ENCODE measurements around the gene HINT3.
"Not testable (repeated sequence)": the region's sequence is repeated elsewhere in the genome, so short reads cannot be mapped to it uniquely, and the experiment has no call there.

Gene HINT3

DNA sequence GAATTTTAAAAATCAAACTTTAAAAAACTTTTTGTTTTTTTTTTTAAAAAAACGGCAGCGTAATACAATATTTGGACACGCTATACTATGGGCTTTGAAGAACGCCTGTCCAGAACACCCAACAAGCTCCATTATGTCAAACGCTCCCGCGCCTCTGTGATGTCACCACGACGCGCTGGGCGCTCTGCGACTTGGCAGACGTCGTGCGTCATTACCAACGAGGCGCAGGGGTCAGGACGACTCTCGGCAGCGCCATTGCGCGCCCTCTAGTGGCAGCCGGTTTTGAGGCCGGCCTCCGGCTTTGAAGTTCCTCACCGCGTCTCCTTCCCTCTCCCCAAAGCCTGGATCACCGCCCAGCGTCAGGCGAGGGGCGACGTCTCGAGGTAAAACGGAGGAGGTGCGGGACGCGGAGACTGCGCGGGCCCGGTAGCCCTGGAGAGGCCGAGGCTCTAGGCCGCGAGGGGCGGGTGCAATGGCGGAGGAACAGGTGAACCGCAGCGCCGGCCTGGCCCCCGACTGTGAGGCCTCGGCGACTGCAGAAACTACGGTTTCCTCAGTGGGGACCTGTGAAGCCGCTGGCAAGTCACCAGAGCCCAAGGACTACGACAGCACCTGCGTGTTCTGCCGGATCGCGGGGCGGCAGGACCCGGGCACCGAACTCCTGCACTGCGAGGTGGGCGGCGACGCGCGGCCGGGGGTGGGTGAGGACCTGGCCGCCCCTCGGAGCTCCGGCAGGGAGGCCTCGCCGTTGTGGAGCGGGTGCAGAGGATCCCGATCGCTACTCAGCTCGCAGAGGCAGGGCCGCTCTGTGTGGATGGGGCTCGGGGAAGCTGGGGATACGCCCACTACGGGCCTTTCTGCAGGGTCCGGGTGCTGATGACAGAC is at the start of gene HINT3:
Gene HINT3, plus strand, starts transcription at position 265 of the 885 bp plus-strand sequence. Its CDS starts 208 bp downstream, at position 473.
- DNase-seq (ENCODE audit: low spot score): peak; percentile 94

DNA sequence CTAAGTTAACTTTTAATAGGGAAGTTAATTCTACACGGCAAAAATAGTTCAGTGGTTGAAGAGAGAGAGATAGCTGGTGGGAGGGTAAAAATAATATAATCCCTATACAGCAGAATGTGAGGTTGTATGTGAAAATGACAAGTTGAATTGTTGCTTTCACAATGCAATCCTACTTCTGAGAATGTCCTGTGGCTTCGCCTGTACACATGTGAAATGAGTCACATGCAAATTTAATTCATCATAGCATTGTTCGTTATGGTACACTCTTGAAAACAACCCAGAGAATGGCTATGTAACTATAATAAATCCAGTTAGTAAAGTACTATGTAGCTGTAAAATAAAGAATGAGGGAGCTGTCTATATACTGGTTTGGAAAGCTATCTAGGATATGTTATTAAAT is 46.0 kb upstream of the HINT3 start:
- no peak for DNase-seq (ENCODE audit: low spot score)

DNA sequence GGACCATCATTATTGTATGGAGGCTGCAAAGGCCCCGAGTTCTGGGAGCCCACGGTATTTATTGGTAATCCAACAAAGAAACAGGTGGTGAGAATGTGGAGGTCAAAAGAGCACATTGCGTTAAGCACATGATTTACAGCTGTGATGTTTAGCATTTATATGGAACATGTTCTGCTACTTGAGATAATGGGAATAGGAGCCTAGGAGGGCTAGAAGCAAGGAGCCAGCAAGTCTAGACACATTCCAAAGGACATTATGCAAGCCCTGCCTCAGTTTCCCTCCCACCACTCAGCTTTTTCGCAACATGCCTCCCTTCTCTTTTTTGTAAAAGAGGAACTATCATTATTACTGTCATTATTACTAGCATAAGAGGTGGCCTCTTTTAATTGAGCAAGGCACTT is 45.5 kb upstream of the HINT3 start:
- DNase-seq (ENCODE audit: low spot score): not testable (repeated sequence)

DNA sequence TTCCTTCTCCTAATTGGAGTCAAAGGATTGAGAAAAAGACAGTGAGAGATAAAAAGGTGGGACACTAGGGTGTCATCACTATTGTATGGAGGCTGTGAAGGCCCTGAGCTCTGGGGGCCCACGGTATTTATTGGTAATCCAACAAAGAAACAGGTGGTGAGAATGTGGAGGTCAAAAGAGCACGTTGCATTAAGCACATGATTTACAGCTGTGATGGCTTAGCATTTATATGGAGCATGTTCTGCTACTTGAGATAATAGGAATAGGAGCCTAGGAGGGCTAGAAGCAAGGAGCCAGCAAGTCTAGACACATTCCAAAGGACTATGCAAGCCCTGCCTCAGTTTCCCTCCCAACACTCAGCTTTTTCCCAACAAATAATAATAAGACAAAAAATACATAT is 44.1 kb upstream of the HINT3 start:
- DNase-seq (ENCODE audit: low spot score): not testable (repeated sequence)

DNA sequence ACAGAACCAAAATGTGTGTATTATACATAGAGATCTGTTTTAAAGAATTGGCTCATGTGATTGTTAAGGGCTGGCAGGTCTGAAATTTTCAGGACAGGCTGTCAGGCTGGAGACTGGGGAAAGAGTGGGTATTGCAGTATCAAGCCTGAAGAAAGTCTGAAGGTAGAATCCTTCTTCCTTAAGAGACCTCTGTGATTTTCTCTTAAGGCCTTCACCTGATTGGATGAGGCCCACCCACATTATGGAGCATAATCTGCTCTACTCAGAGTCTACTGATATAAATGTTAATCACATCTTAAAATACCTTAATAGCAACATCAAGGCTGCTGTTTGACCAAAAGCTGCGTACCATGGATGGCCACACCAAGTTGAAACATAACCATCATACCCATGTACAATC is 43.4 kb upstream of the HINT3 start:
- no peak for DNase-seq (ENCODE audit: low spot score)

DNA sequence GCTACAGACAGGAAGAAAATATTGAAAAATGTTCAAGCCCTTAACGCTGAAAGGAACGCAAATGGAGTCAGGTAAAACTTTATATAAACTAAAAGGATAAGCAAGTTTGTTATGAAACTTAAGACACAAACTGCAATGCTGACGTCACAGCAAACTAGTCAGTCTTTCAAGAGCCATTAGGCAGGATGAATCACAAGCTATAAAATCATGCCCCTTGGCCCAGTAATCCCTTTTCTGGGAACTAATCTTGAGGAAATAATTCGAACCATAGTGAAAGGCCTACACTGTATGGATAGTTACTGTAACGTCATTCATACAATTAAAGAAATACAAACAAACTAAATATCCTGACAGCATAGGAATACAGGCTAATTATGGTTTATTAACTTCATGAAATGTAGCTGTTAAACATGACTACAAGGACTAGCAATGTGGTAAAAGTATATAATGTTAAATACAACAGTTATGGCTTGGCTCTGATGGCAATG is 42.7 kb upstream of the HINT3 start:
- DNase-seq (ENCODE audit: low spot score): peak; percentile 72

DNA sequence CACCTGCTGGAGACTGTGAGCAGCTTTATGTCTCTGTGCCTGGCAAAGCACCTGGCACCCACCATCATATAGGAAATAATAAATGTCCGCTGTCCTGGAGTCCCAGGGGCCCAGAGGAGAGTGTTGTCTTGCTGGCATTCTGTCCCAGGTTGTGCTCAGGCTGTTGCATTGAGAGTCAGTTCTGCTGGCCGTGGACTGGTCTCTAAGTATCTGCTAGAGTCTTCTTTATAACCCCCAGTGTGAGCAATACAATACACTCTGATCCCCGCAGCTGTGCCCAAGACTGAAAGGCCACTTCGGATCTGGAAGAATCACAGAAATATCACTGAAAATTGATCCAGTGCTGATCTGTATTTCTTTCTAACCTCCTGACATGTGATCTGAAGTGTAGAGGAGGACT is 38.3 kb upstream of the HINT3 start:
- no peak for DNase-seq (ENCODE audit: low spot score)

DNA sequence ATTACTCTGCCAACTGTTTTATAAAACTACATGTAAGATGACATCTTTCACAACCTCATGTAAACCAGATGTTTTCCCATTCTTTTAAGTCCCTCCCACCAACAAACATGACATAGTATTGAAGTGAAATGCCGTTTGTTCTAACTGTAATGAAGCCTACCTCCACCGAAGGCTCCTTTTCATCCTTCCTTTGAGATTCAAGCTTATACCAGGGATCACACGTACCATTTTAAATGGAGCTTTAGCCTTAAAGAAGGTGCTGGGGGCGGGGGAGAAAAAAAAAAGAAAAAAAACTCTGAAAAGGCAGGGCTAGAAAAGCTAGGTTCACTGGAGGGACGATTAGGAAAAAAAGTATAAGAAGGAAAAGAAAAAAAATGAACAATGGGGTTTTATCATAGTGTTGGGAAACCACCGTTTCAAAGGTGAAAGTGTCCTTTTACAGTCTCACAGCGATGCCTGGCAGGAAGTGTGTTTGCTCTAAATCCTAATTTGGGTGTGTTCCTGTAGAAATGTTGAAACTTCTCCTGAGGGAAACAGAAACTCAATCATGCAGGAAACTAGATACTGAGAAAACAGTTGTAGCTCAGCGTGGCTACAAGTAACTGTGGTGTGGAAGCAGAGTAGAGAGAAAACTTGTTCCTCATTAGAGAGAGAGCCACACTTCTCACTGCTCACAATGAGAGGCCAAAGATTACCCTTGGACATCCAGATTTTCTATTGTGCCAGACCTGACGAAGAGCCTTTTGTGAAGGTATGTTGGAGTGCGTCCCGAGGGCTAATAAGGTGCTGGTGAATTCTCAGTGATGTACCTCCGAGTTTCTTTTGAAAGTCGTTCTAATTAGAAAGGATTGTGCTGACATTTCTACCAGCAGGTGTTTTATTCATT is 37.6 kb upstream of the HINT3 start:
- DNase-seq (ENCODE audit: low spot score): peak; percentile 48

DNA sequence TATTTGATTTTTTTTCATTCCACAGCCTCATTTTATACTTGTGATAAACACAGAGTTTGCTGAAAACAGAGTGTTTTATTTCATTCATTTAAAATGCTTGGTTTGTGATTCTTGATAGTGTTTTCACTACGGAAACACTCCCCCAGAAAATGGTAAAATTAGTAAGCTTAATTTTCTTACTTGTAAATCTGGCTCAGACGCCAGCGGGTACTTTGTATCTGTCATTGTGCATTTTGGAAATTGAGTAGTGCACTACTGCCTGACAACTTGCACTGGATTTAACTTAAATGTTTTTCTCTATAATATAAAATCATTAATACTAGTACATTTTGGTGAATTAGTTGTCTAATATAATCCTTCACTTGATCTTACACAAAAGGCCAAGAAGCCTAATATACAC is 37.0 kb upstream of the HINT3 start:
- DNase-seq (ENCODE audit: low spot score): no peak

DNA sequence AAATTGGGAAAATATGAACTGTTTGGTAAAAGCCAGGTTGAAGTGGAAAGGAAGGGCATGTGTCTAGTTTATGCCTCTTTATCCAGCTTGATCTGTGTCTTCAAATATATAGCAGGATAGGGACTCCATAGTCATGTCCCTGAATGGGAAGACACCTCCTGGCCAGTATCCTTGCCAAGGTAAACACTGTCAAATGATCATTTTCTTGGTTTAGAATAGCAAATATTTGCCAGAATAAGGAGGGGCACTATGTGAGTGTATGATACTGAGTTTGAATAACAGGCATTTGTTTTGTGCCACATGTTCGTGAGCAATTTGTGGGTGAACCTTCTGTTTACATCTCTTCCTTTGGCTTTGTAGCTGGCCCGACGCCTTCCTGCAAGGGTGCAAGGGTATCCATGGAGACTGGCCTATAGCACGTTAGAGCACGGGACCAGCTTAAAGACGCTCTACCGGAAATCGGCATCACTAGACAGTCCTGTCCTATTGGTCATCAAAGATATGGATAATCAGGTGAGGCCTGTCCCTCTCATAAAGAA is 34.2 kb upstream of the HINT3 start:
- DNase-seq (ENCODE audit: low spot score): no peak

DNA sequence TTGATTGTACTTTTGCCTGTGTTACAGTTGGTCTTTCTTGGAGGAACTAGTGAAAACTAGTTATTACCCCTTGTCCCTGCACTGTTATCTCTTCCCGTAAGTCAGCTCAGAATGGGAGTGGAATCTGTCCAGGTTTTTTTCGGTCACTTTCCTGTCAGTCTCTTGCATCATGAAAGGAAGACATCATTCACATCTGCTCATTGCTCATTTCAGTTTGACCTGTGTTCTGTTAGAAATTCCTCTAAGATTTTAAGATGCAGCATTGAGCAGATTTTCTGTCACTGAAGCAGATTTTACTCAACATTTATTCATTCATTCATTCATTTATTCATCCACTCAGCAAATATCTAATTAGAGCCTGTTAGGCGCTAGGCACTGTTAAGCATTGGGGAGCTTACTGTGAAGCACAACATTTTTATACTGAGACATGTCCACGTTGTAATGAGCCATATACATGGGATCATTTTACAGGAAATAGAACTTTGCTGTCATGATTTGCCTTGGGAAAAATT is 33.1 kb upstream of the HINT3 start:
- DNase-seq (ENCODE audit: low spot score): no peak

DNA sequence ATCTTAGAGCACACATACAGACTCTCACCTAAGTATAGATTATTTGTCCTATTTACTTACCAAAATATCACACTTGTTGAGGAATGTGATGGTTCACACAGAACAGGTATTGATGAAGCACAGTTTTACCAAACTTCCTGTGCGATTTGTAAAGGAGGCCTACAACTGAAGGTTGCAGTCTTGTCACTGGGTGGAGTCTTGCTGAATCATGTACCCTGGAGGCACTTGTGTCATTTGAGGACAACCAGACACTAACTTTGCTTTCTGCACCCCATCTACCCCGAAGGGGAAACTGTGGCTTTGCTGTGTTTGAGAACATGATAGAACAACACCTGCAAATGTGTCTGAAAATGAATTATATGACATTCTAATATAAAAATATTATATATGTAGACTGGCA is 32.4 kb upstream of the HINT3 start:
- no peak for DNase-seq (ENCODE audit: low spot score)

DNA sequence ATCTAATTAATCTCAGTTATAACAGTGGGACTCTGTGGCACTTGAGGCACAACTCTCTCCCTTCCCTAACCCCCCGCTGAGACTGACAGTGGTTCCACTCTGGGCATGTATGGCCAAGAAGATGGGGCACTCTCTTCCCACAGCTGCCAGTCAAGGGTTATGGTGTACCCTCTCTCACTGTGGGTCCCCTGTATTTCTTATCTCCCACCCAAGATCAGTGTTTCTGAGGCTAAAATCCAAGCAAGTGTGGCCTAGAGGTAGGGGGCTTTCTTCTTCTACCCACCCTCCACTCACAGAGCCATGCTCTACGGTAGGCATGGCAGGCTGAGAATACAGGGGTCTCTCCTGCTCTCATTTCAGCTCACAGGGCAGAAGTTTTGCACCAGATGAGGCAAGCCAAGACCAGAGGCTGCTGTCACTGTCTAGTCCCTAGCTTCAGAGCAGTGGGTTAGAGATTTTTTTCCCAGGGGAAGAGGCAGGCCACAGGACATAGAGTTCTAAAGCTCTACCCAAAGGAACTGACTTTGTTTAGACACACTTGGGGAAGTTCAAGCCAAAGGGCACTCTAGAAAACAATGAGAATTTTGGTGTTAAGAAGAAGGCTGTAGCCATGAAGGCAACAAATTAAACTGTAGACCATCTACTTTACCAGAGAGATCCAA is 31.7 kb upstream of the HINT3 start:
- no peak for DNase-seq (ENCODE audit: low spot score)

DNA sequence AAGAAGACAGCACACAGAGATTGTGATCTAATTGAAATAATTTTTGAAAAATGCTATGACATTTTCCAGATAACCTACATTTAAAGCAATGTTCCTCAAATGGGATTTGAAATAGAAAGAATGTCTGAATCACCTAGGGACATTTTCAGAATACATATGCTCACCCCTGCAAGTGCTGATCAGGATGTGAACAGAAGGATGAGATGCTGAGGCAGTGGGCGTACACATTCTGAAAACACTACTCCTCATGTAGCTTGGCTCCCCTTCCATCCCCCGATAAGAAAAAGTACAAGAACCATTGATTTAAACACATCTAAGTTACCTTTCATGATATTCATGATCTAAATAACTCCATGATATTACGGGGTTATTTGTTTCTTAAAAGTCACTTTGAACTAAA is 29.9 kb upstream of the HINT3 start:
- DNase-seq (ENCODE audit: low spot score): no peak

DNA sequence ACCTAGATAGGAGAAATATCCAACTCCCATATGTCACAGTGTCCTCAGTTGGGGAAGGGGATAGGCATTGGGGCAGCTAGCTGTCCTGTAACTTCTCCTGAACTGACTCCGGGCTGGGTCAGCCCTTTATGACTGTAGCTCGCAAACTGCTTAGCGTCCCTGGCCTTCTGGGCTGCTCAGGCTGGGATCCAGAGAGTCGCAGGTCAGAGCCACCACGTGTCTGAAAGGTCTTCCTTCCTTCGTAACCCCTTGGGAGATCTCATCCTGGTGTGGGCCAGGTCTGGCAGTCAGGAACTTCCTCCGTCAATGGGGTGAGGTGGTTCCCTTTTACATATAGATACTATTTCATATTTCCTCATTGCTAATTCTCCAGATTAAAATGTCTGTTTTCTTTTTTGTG is 28.8 kb upstream of the HINT3 start:
- DNase-seq (ENCODE audit: low spot score): no peak

DNA sequence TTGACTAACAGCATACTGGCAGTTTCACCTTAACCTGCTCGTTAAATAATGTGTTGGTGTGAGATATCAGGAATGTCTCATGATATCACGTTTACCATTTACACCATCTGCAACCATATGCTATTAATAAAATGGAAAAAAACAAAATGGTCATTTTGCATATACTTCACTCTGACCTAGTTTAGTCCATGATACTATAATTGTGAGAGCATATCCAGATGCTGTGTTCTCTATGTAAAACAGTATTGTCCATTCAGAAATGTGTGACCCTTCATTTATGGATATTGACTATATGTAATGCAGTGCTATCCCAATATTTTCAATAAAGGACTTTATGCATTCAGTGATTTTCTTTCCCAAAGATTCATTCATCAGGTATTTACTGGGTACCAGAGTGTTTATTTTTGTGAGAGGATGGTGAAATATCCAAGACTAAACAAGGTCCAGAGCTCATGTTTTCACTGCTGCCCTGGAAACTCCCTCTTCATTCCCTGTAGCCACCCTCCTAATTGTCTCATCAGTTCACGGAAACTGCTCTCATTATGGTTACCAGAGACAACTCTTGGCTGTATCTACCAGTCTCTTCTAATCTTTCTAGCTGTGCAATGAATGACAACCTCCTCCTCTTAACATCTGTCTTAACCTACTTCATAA is 25.7 kb upstream of the HINT3 start:
- no peak for DNase-seq (ENCODE audit: low spot score)

DNA sequence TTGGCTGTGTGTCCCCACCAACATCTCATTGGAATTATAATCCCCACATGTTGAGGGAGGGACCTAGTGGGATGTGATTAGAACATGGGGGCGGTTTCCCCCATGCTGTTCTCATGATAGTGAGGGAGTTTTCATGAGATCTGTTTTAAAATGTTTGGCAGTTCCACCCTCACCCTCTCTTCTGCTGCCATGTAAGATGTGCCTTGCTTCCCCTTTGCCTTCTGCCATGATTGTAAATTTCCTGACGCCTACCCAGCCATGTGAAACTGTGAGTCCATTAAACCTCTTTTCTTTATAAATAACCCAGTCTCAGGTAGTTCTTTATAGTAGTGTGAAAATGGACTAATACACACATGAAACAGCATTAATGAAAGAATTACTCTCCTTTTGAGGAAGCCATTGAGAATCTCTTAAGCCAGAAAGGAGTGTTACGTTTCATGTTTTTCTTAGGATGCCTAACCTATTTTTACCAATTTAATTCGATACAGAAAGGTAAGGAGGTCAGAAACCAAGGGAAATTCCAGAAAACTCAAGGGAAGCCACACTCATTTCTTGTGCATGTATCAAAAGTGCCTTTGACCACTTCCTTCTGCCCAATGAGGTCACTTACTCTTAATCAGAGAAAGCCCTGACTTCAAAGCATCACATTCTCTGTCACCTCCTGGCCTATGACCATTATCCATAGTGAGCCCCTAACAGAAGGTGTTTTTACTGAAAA is 24.7 kb upstream of the HINT3 start:
- no peak for DNase-seq (ENCODE audit: low spot score)

DNA sequence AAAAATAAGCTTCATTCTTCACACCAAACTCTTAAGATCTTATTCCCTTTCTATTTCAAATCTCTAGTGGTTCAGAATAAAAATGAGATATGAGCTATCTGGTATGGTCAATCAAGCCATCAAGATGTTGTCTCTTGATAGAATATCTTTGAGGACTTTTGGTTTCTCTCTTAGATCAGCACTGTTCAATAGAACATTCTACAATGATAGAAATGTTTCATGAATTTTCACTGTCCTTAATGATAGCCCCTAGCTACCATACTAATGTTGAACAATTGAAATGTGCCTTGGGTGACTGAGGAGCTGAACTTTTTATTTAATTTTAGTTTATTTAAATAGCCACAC is 24.1 kb upstream of the HINT3 start:
- no peak for DNase-seq (ENCODE audit: low spot score)

DNA sequence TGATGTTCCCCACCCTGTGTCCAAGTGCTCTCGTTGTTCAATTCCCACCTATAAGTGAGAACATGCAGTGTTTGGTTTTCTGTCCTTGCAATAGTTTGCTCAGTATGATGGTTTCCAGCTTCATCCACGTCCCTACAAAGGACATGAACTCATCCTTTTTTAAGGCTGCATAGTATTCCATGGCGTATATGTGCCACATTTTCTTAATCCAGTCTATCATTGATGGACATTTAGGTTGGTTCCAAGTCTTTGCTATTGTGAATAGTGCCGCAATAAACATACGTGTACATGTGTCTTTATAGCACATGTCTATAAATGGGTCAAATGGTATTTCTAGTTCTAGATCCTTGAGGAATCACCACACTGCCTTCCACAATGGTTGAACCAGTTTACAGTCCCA is 21.1 kb upstream of the HINT3 start:
- DNase-seq (ENCODE audit: low spot score): not testable (repeated sequence)

DNA sequence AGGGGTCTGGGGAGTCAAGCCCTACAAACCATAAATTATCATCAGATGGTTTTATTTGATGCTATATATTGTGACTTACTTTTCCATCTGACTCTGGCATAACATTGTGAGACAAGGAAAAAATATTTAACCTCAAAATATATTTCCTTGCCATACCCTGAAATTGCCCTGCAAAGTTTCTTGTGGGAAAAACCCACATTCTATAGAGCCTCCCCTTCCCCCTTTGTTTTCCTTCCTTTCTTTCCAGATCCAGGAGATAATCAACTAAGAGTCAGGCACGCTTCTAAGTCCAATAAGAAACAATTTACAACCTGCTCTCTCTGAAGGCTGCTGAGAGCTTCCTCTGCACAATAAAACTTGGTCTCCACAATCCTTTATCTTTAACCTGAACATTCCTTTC is 17.5 kb upstream of the HINT3 start:
- no peak for DNase-seq (ENCODE audit: low spot score)

DNA sequence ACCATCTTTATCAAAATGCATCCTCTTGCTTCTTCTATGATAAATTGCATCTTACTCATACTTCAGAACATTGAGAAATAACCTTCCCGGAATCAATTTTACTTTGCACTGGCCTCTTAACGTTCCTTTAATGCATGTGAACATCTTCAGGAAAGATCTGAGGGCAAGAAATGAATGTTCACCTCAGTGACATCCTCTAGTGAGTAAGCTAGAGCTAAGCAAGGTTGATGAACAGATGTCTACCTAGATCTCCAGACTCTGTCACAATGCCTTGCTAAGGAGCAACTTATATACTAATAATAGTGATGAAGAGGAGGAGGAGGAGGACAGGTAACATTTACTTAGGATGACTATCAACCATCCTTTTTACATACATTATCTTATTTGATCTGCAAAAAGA is 16.8 kb upstream of the HINT3 start:
- DNase-seq (ENCODE audit: low spot score): no peak
